GM12891 (cell line): ENCODE measurements around the gene LEMD2.

ENCODE experiments used
- POLR2A ChIP-seq: IDR thresholded peaks from 2 replicates; pipeline ENCODE4 v1.6.1; 2011; ENCODE audit warnings: low read depth, low read length, control low read depth
- POLR2AphosphoS5 ChIP-seq: IDR thresholded peaks from 2 replicates; pipeline ENCODE4 v1.6.1; 2011; ENCODE audit warnings: low read depth, low read length, control low read depth
- TAF1 ChIP-seq: IDR thresholded peaks from 2 replicates; pipeline ENCODE4 v1.6.1; 2011; ENCODE audit warnings: low read depth, low read length, control low read depth

DNA sequence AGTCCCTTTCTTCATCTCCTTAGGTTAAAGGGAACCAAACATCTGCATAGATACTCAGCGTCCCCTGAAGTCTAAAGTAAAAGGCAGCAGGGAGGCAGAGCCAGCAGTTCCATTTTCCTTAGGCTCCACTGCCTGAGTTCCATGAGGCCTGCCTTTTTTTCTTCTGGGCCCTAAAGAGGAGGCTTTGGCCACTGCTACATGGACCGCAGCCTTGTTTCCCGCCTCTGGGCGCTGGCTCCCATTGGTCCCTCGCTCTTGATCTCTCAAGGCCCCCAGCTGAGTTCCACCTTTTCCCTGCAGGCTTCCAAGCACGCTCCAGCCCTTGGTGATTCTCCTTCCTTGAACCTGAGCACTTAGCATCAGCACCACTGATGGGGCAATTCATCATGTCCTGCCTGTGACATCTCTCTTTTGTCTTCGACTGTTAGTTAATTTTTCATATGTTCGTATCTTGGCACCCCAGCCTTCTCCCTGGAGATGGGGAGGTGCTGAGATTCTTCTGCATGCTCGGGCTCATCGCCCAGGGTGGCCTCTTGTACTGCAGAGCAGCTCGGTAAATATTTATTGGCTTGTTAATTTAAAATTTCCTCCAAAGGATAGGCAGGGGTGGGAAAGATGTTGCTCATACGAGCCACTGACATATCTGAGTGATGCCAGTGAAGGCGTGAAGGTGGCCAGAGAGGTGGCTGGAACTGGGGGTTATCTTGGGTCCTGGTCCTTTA, 11.5 kb upstream of the LEMD2 start:
- TF ChIP-seq POLR2AphosphoS5, result no peak
- no peak for TF ChIP-seq POLR2A
- TF ChIP-seq TAF1, result no peak
